DND-41 (cell line): ENCODE measurements around the gene PAWR.

ENCODE experiments used
- CTCF ChIP-seq: IDR thresholded peaks from 2 replicates; pipeline ENCODE4 v1.5.1; 2012; ENCODE audit warnings: borderline replicate concordance, low read length, moderate library complexity, mild to moderate bottlenecking; ENCODE audit not compliant: poor library complexity, severe bottlenecking; ENCODE audit errors: extremely low read depth
- EZH2 ChIP-seq: IDR thresholded peaks from 3 replicates; pipeline ENCODE4 v1.6.1; 2012; ENCODE audit warnings: borderline replicate concordance, low read depth, mild to moderate bottlenecking, moderate library complexity, low read length, inconsistent platforms; ENCODE audit not compliant: severe bottlenecking

- no peak for TF ChIP-seq EZH2
- no peak for TF ChIP-seq CTCF
Measured at GRCh38 chr12:79661629-79662028, 29.1 kb downstream of the PAWR start.
